H1 (cell line): ENCODE measurements around the gene ADGRL3. TPM values are rescaled to one million over a fixed set of nuclear protein-coding genes. Genes with fewer than 3 reads are reported as not detected.

Experiments
- CTCF ChIA-PET: fragments of 300-600 bp; sonication (Branson Sonifier 250); formaldehyde crosslinking; loops from one replicate; lab custom pipeline; 2021; ENCODE audit not compliant: partially characterized antibody; lab: Charles Lee
- POLR2A ChIA-PET: fragments of 300-600 bp; sonication (Branson Sonifier 250); formaldehyde crosslinking; loops from one replicate; lab custom pipeline; 2021; ENCODE audit warnings: inconsistent platforms; ENCODE audit not compliant: partially characterized antibody; lab: Charles Lee
- DNase-seq, 2 experiments: peaks; one replicate each; pipeline versions ENCODE4 v3.0.0 to v3.0.0-alpha.2; 2010 to 2022; ENCODE audit warnings: low spot score in 2 of 2, low read depth in 1 of 2, mixed read lengths in 1 of 2
- FAIRE-seq: peaks from 2 replicates; lab custom pipeline; 2011; peaks lifted over from hg19 to GRCh38; lab: Jason Lieb, UNC
- H2AFZ ChIP-seq: 2 replicates; pipeline ENCODE4 v1.8.1; 2012; ENCODE audit warnings: low read length, inconsistent platforms
- H2AK5ac ChIP-seq: 2 replicates; pipeline ENCODE4 v1.6.1; 2013; ENCODE audit warnings: low read depth, low read length
- H2BK120ac ChIP-seq: replicated peaks from 2 replicates; pipeline ENCODE3; 2013; ENCODE audit warnings: low read depth, low read length, inconsistent platforms
- H2BK12ac ChIP-seq: 2 replicates; pipeline ENCODE4 v1.6.1; 2013; ENCODE audit warnings: low read depth, low read length
- H2BK15ac ChIP-seq: 2 replicates; pipeline ENCODE4 v1.6.1; 2013; ENCODE audit warnings: low read length
- H2BK20ac ChIP-seq: 2 replicates; pipeline ENCODE4 v1.6.1; 2013; ENCODE audit warnings: low read length
- H2BK5ac ChIP-seq: 2 replicates; pipeline ENCODE4 v1.6.1; 2013; ENCODE audit warnings: low read depth, low read length
- H3K14ac ChIP-seq: 2 replicates; pipeline ENCODE4 v1.6.1; 2013; ENCODE audit warnings: inconsistent platforms; ENCODE audit not compliant: insufficient read length
- H3K18ac ChIP-seq: 2 replicates; pipeline ENCODE4 v1.6.1; 2013; ENCODE audit warnings: low read length; ENCODE audit errors: extremely low read depth
- H3K23ac ChIP-seq: 2 replicates; pipeline ENCODE4 v1.6.1; 2013; ENCODE audit warnings: inconsistent platforms; ENCODE audit not compliant: insufficient read length
- H3K23me2 ChIP-seq: 2 replicates; pipeline ENCODE4 v1.6.1; 2013; ENCODE audit warnings: low read depth, low read length
- H3K27ac ChIP-seq: 2 replicates; pipeline ENCODE4 v1.6.1; 2011; ENCODE audit warnings: low read depth, low read length, inconsistent platforms
- H3K27me3 ChIP-seq, 4 experiments: replicated peaks in 1 of 4; 1 replicate in 1 of 4; 2 replicates in 3 of 4; pipeline versions ENCODE4 v1.6.1 to v1.8.1; 2011 to 2013; ENCODE audit warnings: low read length in 3 of 4, mild to moderate bottlenecking in 3 of 4, inconsistent platforms in 2 of 4, mixed read lengths in 2 of 4, moderate library complexity in 1 of 4; ENCODE audit not compliant: control insufficient read depth in 3 of 4, insufficient read depth in 3 of 4; ENCODE audit errors: extremely low read depth in 1 of 4
- H3K36me3 ChIP-seq, 4 experiments: 2 replicates each; pipeline versions ENCODE4 v1.6.1 to v1.8.1; 2011 to 2013; ENCODE audit warnings: mild to moderate bottlenecking in 4 of 4, low read length in 3 of 4, moderate library complexity in 2 of 4, control low read depth in 1 of 4, inconsistent platforms in 1 of 4; ENCODE audit not compliant: insufficient read depth in 4 of 4, control insufficient read depth in 2 of 4
- H3K4ac ChIP-seq: replicated peaks from 2 replicates; pipeline ENCODE3; 2013; ENCODE audit warnings: low read length, low read depth, mixed read lengths, inconsistent platforms; ENCODE audit not compliant: insufficient read length
- H3K4me1 ChIP-seq, 4 experiments: replicated peaks in 1 of 4; 1 replicate in 1 of 4; 2 replicates in 3 of 4; pipeline versions ENCODE4 v1.6.1 to v1.8.1; 2011 to 2013; ENCODE audit warnings: low read length in 3 of 4, inconsistent platforms in 2 of 4, mixed read lengths in 1 of 4; ENCODE audit not compliant: insufficient read depth in 4 of 4, control insufficient read depth in 3 of 4
- H3K4me2 ChIP-seq, 2 experiments: 2 replicates each; pipeline versions ENCODE4 v1.6.1 to v1.8.1; 2011 to 2013; ENCODE audit warnings: low read depth in 2 of 2, low read length in 2 of 2, control low read depth in 1 of 2, inconsistent platforms in 1 of 2, mild to moderate bottlenecking in 1 of 2; ENCODE audit not compliant: insufficient read depth in 1 of 2
- H3K4me3 ChIP-seq, 4 experiments: fragments of 200-600, 300-600 bp in 1 of 4; sonication (generic), shearing (Covaris generic), sonication (Bioruptor Twin) in 1 of 4; 2 replicates each; pipeline versions ENCODE4 v1.5.1 to v1.8.1; 2011 to 2016; ENCODE audit warnings: low read length in 4 of 4, low read depth in 3 of 4, control low read depth in 2 of 4, inconsistent platforms in 2 of 4, mild to moderate bottlenecking in 2 of 4, mixed read lengths in 1 of 4, moderate library complexity in 1 of 4; ENCODE audit not compliant: insufficient read depth in 2 of 4; ENCODE audit errors: extremely low read depth in 1 of 4
- H3K56ac ChIP-seq: replicated peaks from 2 replicates; pipeline ENCODE3; 2013; ENCODE audit warnings: low read depth, mild to moderate bottlenecking, mixed read lengths, low read length, inconsistent platforms; ENCODE audit not compliant: insufficient read length
- H3K79me1 ChIP-seq: 2 replicates; pipeline ENCODE4 v1.6.1; 2013; ENCODE audit warnings: low read depth, low read length, control low read depth
- H3K79me2 ChIP-seq, 2 experiments: 2 replicates each; pipeline versions ENCODE4 v1.6.1 to v1.8.1; 2012 to 2013; ENCODE audit warnings: low read length in 2 of 2, mild to moderate bottlenecking in 2 of 2, inconsistent platforms in 1 of 2; ENCODE audit not compliant: insufficient read depth in 2 of 2, control insufficient read depth in 1 of 2
- H3K9ac ChIP-seq, 4 experiments: replicated peaks in 1 of 4; 1 replicate in 1 of 4; 2 replicates in 3 of 4; pipeline versions ENCODE4 v1.6.1 to v1.8.1; 2011 to 2013; ENCODE audit warnings: low read depth in 3 of 4, low read length in 3 of 4, control low read depth in 2 of 4, mild to moderate bottlenecking in 2 of 4, moderate library complexity in 2 of 4, inconsistent platforms in 1 of 4; ENCODE audit errors: extremely low read depth in 1 of 4
- H3K9me3 ChIP-seq, 2 experiments: 2 replicates each; pipeline versions ENCODE4 v1.6.1 to v1.8.1; 2012 to 2013; ENCODE audit warnings: mild to moderate bottlenecking in 2 of 2, moderate library complexity in 2 of 2, control low read depth in 1 of 2, inconsistent platforms in 1 of 2, low read depth in 1 of 2, low read length in 1 of 2, mixed read lengths in 1 of 2; ENCODE audit not compliant: insufficient read depth in 2 of 2
- H4K20me1 ChIP-seq, 2 experiments: replicated peaks in 1 of 2; 2 replicates each; pipeline versions ENCODE3 to v1.8.1; 2011 to 2013; ENCODE audit warnings: inconsistent platforms in 2 of 2, low read length in 2 of 2, mild to moderate bottlenecking in 1 of 2; ENCODE audit not compliant: insufficient read depth in 2 of 2, control insufficient read depth in 1 of 2
- H4K5ac ChIP-seq: 2 replicates; pipeline ENCODE4 v1.6.1; 2013; ENCODE audit warnings: low read length, low read depth, mixed read lengths, inconsistent platforms; ENCODE audit not compliant: insufficient read length
- H4K8ac ChIP-seq: 2 replicates; pipeline ENCODE4 v1.8.0; 2013; ENCODE audit warnings: mild to moderate bottlenecking, moderate library complexity, low read length, inconsistent platforms; ENCODE audit not compliant: insufficient read depth; ENCODE audit errors: extremely low read depth
- H4K91ac ChIP-seq: replicated peaks from 2 replicates; pipeline ENCODE3; 2013; ENCODE audit warnings: low read length, mixed read lengths, inconsistent platforms; ENCODE audit not compliant: insufficient read length
- HDAC6 ChIP-seq: IDR thresholded peaks from one replicate; pipeline ENCODE4 v1.7.1; 2012; ENCODE audit warnings: low read depth, mild to moderate bottlenecking, inconsistent platforms, low read length, moderate library complexity
- SAP30 ChIP-seq: fragments of 300-600 bp; sonication (generic); IDR thresholded peaks from 2 replicates; pipeline ENCODE4 v1.7.1; 2012; ENCODE audit warnings: low read length, moderate library complexity, mild to moderate bottlenecking, inconsistent platforms; ENCODE audit not compliant: insufficient read depth, insufficient replicate concordance
- SIN3A ChIP-seq, 2 experiments: IDR thresholded peaks in 1 of 2; conservative IDR thresholded peaks in 1 of 2; 2 replicates each; pipeline ENCODE4 v1.6.1; 2011 to 2012; ENCODE audit warnings: low read length in 2 of 2, improper control_type of control experiment in 1 of 2, low read depth in 1 of 2, mild to moderate bottlenecking in 1 of 2
- TAF7 ChIP-seq: optimal IDR thresholded peaks from 2 replicates; pipeline ENCODE3; 2011; ENCODE audit warnings: low read depth, mild to moderate bottlenecking, inconsistent platforms, low read length, moderate library complexity, borderline replicate concordance
- TBP ChIP-seq: IDR thresholded peaks from 2 replicates; pipeline ENCODE4 v1.6.1; 2011; ENCODE audit warnings: low read depth, low read length, improper control_type of control experiment
- WGBS, 2 experiments: shearing (Covaris generic) in 1 of 2; methylation state at CpG; one replicate each; pipeline versions ENCODE4 v1.1.6 to v1.1.7; 2013 to 2015; ENCODE audit warnings: low lambda C conversion rate in 2 of 2, mixed read lengths in 2 of 2, inconsistent platforms in 1 of 2, low coverage in 1 of 2, missing lambda C conversion rate in 1 of 2; ENCODE audit not compliant: insufficient replicate concordance in 2 of 2, insufficient coverage in 1 of 2, insufficient read length in 1 of 2; ENCODE audit errors: extremely low coverage in 1 of 2, missing lambda C conversion rate in 1 of 2; 5-methylcytosine and 5-hydroxymethylcytosine counted together
- polyA plus RNA-seq, 7 experiments: library from polyadenylated mRNA; depleted of rRNA in 3 of 7; stranded (reverse) in 5 of 7; unstranded in 2 of 7; fragments of >200 nt in 5 of 7; fragments of 200-250 nt in 2 of 7; gene quantifications; 1 replicate in 5 of 7; 2 replicates in 1 of 7; 4 replicates in 1 of 7; pipeline versions ENCODE4 v1.2.1 to v1.2.3, GENCODE V29; 2011 to 2013; ENCODE audit warnings: missing spikeins in 2 of 7, mixed read lengths in 2 of 7
- total RNA-seq: library from RNA; stranded (reverse); fragmentation: NEBNext Ultra II Directional; extraction: Animal tissue kit (Norgen Biotek cat#: 25700); gene quantifications from 2 replicates; pipeline ENCODE4 v1.2.1, GENCODE V29; 2021
- TF ChIP-seq, protein P1 (sequence below): IDR thresholded peaks from 2 replicates; pipeline ENCODE4 v1.6.1; 2012; ENCODE audit warnings: inconsistent platforms

ADGRL3 gene
- total and polyA plus RNA-seq, 2 of the 8 experiments (the other 6 are each of a cell fraction or from before 2014, with no cell fraction given): 6.6 to 13.0 TPM

DNA sequence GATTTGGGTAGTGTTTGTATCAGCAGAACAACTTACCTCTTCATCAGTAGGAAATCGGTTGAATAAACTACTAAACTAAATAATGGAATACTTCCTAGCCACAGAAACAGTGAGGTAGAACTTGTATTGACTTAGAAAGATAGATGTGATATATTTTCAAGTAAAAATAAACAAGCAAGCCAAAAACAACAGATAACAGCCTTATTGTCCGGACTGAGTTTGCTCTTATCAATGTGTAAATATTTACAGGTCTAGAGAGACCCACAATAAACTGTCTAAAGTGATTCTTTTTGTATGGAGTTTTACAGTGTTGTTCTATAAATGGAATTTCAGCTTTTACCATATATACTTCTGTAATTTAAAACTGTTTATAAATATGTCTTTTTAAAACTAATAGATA is 721.8 kb downstream of the ADGRL3 start:
- H2BK20ac ChIP-seq: no peak overlapping the region
- H4K91ac ChIP-seq: no peak overlapping the region
- POLR2A ChIA-PET: interaction anchor here (1.2 to 2.8 kb wide), 2 partner anchors 9 to 162 kb away, joined by 8 read pairs; no protein-coding TSS in a partner anchor
- H3K9me3 ChIP-seq: no peaks in the 10 kb centered on the region; a peak in 1 of 4 replicates
- H2BK120ac ChIP-seq: no peak overlapping the region
- DNase-seq (no peak), FAIRE-seq (no peak)
- H3K9ac ChIP-seq: no peak overlapping the region
- H3K4me3 ChIP-seq: no peak overlapping the region
- no peak overlapping the region for H3K4ac ChIP-seq
- no peak overlapping the region for H3K18ac ChIP-seq
- no peak overlapping the region for H3K27ac ChIP-seq
- CTCF ChIA-PET: no interaction called here
- WGBS, 2 experiments: 92% methylated on average over 2 of the region's 2 CpGs; no CpG with 5 or more reads in 1 of the 2 experiments
- H2BK15ac ChIP-seq: no peak overlapping the region
- H2BK12ac ChIP-seq: no peak overlapping the region
- no peak overlapping the region for H3K23ac ChIP-seq
- H4K8ac ChIP-seq: no peak overlapping the region
- H3K23me2 ChIP-seq: no peaks in the 10 kb centered on the region
- H3K79me2 ChIP-seq: no peaks in the 10 kb centered on the region
- no peak overlapping the region for H2AK5ac ChIP-seq
- no peak overlapping the region for H2BK5ac ChIP-seq
- no peaks in the 10 kb centered on the region for H3K79me1 ChIP-seq
- H2AFZ ChIP-seq: no peak overlapping the region
- H3K14ac ChIP-seq: no peak overlapping the region
- no peak overlapping the region for H3K4me2 ChIP-seq
- H4K5ac ChIP-seq: no peak overlapping the region
- TF ChIP-seq SAP30: no peak
- no peak for TF ChIP-seq SIN3A (conservative IDR thresholded peaks at IDR 0.05 in 1 of 2, IDR thresholded peaks at IDR 0.05 in 1 of 2; ENCODE audit: low read depth in 1 of 2, low read length in 2 of 2)
- TF ChIP-seq TAF7: no peak
- TF ChIP-seq, protein P1, sequence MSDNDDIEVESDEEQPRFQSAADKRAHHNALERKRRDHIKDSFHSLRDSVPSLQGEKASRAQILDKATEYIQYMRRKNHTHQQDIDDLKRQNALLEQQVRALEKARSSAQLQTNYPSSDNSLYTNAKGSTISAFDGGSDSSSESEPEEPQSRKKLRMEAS: no peak
- TF ChIP-seq TBP: no peak
- TF ChIP-seq HDAC6: no peak
- no peak overlapping the region for H3K56ac ChIP-seq
- H4K20me1 ChIP-seq: no peaks in the 10 kb centered on the region
- H3K27me3 ChIP-seq: no peaks in the 10 kb centered on the region
- peaks cover 0 to 8% (median 2%) of the 10 kb centered on the region in 4 experiments; a peak in 2 of 7 replicates for H3K4me1 ChIP-seq
- no peaks in the 10 kb centered on the region; a peak in 1 of 8 replicates for H3K36me3 ChIP-seq
